Endothelial cell of umbilical vein (primary cell): Measurements from ENCODE around the gene GDPGP1.

Experiments used
- EZH2 ChIP-seq: IDR thresholded peaks from 2 replicates; pipeline ENCODE4 v1.6.1; 2012; ENCODE audit warnings: borderline replicate concordance, low read depth, mild to moderate bottlenecking, moderate library complexity, low read length, inconsistent platforms; ENCODE audit not compliant: severe bottlenecking
- JUN ChIP-seq: IDR thresholded peaks from 2 replicates; pipeline ENCODE4 v1.6.1; 2011; ENCODE audit warnings: borderline replicate concordance, low read depth; ENCODE audit not compliant: insufficient read length, insufficient read depth
- POLR2A ChIP-seq: IDR thresholded peaks from 2 replicates; pipeline ENCODE4 v1.6.1; 2012; ENCODE audit warnings: low read depth, mild to moderate bottlenecking, control low read depth, low read length
- POLR2AphosphoS5 ChIP-seq: IDR thresholded peaks from 2 replicates; pipeline ENCODE4 v1.6.1; 2012; ENCODE audit warnings: low read depth, mild to moderate bottlenecking, control low read depth, low read length, moderate library complexity; ENCODE audit not compliant: insufficient read depth
- TF ChIP-seq, protein P1 (sequence below), 2 donors: IDR thresholded peaks; 1 replicate in 1 of 2; 2 replicates in 1 of 2; pipeline ENCODE4 v1.5.1; 2011; ENCODE audit warnings: low read length in 2 of 2, mild to moderate bottlenecking in 2 of 2, moderate library complexity in 2 of 2, control low read depth in 1 of 2, inconsistent platforms in 1 of 2, low read depth in 1 of 2; ENCODE audit not compliant: insufficient read depth in 1 of 2; ENCODE audit errors: extremely low read depth in 1 of 2

DNA sequence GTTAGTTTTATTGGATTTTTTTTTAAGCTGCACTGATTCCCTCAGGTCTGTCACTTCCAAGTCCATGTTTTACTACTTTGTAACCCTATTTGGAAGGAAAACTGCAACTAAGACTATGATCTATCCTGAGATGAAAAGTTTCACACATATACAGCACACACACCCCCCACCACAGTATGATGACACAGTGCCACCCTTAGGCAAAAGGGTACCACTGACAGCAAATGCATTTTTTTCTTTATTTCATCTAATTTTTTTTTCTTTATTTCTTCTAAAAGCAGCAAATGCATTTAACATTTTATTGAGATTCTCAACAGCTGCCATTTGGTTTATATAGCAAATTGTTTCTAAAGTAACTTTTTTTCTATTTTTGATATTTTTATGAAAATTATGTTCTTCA, 52.7 kb downstream of the GDPGP1 start:
- TF ChIP-seq POLR2AphosphoS5 = no peak
- TF ChIP-seq, protein P1, sequence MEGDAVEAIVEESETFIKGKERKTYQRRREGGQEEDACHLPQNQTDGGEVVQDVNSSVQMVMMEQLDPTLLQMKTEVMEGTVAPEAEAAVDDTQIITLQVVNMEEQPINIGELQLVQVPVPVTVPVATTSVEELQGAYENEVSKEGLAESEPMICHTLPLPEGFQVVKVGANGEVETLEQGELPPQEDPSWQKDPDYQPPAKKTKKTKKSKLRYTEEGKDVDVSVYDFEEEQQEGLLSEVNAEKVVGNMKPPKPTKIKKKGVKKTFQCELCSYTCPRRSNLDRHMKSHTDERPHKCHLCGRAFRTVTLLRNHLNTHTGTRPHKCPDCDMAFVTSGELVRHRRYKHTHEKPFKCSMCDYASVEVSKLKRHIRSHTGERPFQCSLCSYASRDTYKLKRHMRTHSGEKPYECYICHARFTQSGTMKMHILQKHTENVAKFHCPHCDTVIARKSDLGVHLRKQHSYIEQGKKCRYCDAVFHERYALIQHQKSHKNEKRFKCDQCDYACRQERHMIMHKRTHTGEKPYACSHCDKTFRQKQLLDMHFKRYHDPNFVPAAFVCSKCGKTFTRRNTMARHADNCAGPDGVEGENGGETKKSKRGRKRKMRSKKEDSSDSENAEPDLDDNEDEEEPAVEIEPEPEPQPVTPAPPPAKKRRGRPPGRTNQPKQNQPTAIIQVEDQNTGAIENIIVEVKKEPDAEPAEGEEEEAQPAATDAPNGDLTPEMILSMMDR (IDR thresholded peaks at IDR 0.05; ENCODE audit: extremely low read depth in 1 of 2, insufficient read depth in 1 of 2, low read depth in 1 of 2, low read length in 2 of 2) = peak; percentile 38 to 39
- no peak for TF ChIP-seq EZH2
- no peak for TF ChIP-seq POLR2A
- TF ChIP-seq JUN = no peak
